ENCODE results near the gene PDE7B.

PDE7B gene

GRCh38 chr6:136244061-136244616 lies 392.6 kb downstream of the PDE7B start:
- peaks cover 5% of the 10 kb centered on the region; the same call in 1 of the 2 replicates for H3K4me1 ChIP-seq (ENCODE audit: low read length)
- H2AFZ ChIP-seq (ENCODE audit: low read length): no peak overlapping the region
- no peaks in the 10 kb centered on the region; the same call in none of the 2 replicates for H3K36me3 ChIP-seq (replicated peaks; ENCODE audit: insufficient read depth, low read length)

More at GRCh38 chr6:136244061-136244616, 392.6 kb downstream of the PDE7B start:
- no peak overlapping the region for H3K27ac ChIP-seq (ENCODE audit: low read length)
- no peaks in the 10 kb centered on the region for H3K9me3 ChIP-seq (replicated peaks; ENCODE audit: insufficient read depth, low read length)
- H4K20me1 ChIP-seq (ENCODE audit: insufficient read depth, low read length): no peaks in the 10 kb centered on the region
- DNase-seq: no peak
- H3K4me2 ChIP-seq (ENCODE audit: low read depth, low read length): no peak overlapping the region
- peaks cover 24% of the 10 kb centered on the region for H3K79me2 ChIP-seq (ENCODE audit: low read length)
- no peaks in the 10 kb centered on the region for H3F3A ChIP-seq (ENCODE audit: insufficient read depth, low read length)
- H3K9ac ChIP-seq (ENCODE audit: low read length): no peak overlapping the region
- no peak for TF ChIP-seq EZH2 (optimal IDR thresholded peaks at IDR 0.05; ENCODE audit: low read depth, low read length)
- no peak for TF ChIP-seq CTCF (IDR thresholded peaks at IDR 0.05; ENCODE audit: low read length)
- no peak for TF ChIP-seq EZH2phosphoT487 (IDR thresholded peaks at IDR 0.05; ENCODE audit: low read length)
- no peaks in the 10 kb centered on the region for H3K27me3 ChIP-seq (replicated peaks; ENCODE audit: insufficient read depth, low read length)
- H3K9me2 ChIP-seq (replicated peaks; ENCODE audit: insufficient read depth, low read length): no peaks in the 10 kb centered on the region
- H3K4me3 ChIP-seq (ENCODE audit: low read length): no peak overlapping the region

All from MM.1S (cell line).